HEK293 (cell line): Measurements from ENCODE around the gene RASD1.

Experiments
- CTCF ChIA-PET: fragments of 350-600 bp; formaldehyde crosslinking; extraction: SDS; loops from one replicate; lab custom pipeline; 2021; ENCODE audit warnings: antibody characterized with exemption; lab: Yijun Ruan, JAX
- POLR2A ChIA-PET: fragments of 300-600 bp; formaldehyde crosslinking; extraction: SDS; loops from one replicate; lab custom pipeline; 2020; ENCODE audit warnings: antibody characterized with exemption, inconsistent platforms; lab: Yijun Ruan, JAX
- H3K27ac ChIP-seq: fragments of 200-500 bp; sonication (Bioruptor generic); 2 replicates; pipeline ENCODE4 v1.5.1; 2014; ENCODE audit warnings: low read depth, low read length, control low read depth, inconsistent platforms; ENCODE audit errors: extremely low read depth
- H3K36me3 ChIP-seq, 2 experiments: fragments of 200-500 bp in 1 of 2; sonication (Bioruptor generic) in 1 of 2; 1 replicate in 1 of 2; 2 replicates in 1 of 2; pipeline ENCODE4 v1.5.1; 2014 to 2017; ENCODE audit warnings: inconsistent platforms in 2 of 2, low read length in 2 of 2; ENCODE audit not compliant: control insufficient read depth in 2 of 2, insufficient read depth in 1 of 2
- H3K4me1 ChIP-seq: fragments of 200-500 bp; sonication (Bioruptor generic); 2 replicates; pipeline ENCODE4 v1.5.1; 2014; ENCODE audit warnings: mild to moderate bottlenecking, low read length, inconsistent platforms; ENCODE audit not compliant: control insufficient read depth, insufficient read depth
- H3K4me3 ChIP-seq: 2 replicates; pipeline ENCODE4 v1.5.1; 2011; ENCODE audit warnings: low read depth, mild to moderate bottlenecking, control low read depth, low read length, moderate library complexity
- H3K9me3 ChIP-seq: fragments of 200-500 bp; sonication (Bioruptor generic); 2 replicates; pipeline ENCODE4 v1.5.1; 2014; ENCODE audit warnings: low read depth, low read length, inconsistent platforms; ENCODE audit not compliant: control insufficient read depth, insufficient read depth
- OSR2 ChIP-seq: fragments of 450-650 bp; formaldehyde crosslinking; IDR thresholded peaks from 2 replicates; pipeline ENCODE4 v1.5.1; 2016; ENCODE audit warnings: missing biosample characterization, missing genetic modification characterization
- SCRT2 ChIP-seq: fragments of 450-650 bp; formaldehyde crosslinking; IDR thresholded peaks from 2 replicates; pipeline ENCODE4 v1.5.1; 2016; ENCODE audit warnings: missing biosample characterization, missing genetic modification characterization
- TSHZ1 ChIP-seq: fragments of 450-650 bp; formaldehyde crosslinking; IDR thresholded peaks from 2 replicates; pipeline ENCODE4 v1.5.1; 2016; ENCODE audit warnings: missing biosample characterization, missing genetic modification characterization, borderline replicate concordance
- ZBTB20 ChIP-seq: fragments of 450-650 bp; formaldehyde crosslinking; IDR thresholded peaks from 2 replicates; pipeline ENCODE4 v1.5.1; 2016; ENCODE audit warnings: missing biosample characterization, missing genetic modification characterization
- ZIC2 ChIP-seq: fragments of 450-650 bp; formaldehyde crosslinking; IDR thresholded peaks from 2 replicates; pipeline ENCODE4 v1.5.1; 2016; ENCODE audit warnings: missing biosample characterization, missing genetic modification characterization
- ZNF184 ChIP-seq: fragments of 450-650 bp; IDR thresholded peaks from 2 replicates; pipeline ENCODE4 v1.5.1; 2018; ENCODE audit warnings: missing biosample characterization, mild to moderate bottlenecking, missing genetic modification characterization
- ZNF521 ChIP-seq: fragments of 450-650 bp; formaldehyde crosslinking; IDR thresholded peaks from 2 replicates; pipeline ENCODE4 v1.5.1; 2017; ENCODE audit warnings: missing biosample characterization, mild to moderate bottlenecking, missing genetic modification characterization
- ZNF555 ChIP-seq: fragments of 450-650 bp; formaldehyde crosslinking; conservative IDR thresholded peaks from 2 replicates; pipeline ENCODE4 v1.5.1; 2017; ENCODE audit warnings: missing biosample characterization, mild to moderate bottlenecking, missing genetic modification characterization, inconsistent platforms
- ZNF776 ChIP-seq: fragments of 450-650 bp; formaldehyde crosslinking; IDR thresholded peaks from 2 replicates; pipeline ENCODE4 v1.5.0; 2017; ENCODE audit warnings: missing biosample characterization, missing genetic modification characterization, borderline replicate concordance
- ZNF837 ChIP-seq: fragments of 450-650 bp; formaldehyde crosslinking; IDR thresholded peaks from 2 replicates; pipeline ENCODE4 v1.5.1; 2016; ENCODE audit warnings: missing biosample characterization, missing genetic modification characterization
- ZSCAN18 ChIP-seq: fragments of 450-650 bp; formaldehyde crosslinking; IDR thresholded peaks from 2 replicates; pipeline ENCODE4 v1.5.1; 2016; ENCODE audit warnings: missing biosample characterization, missing genetic modification characterization
- TF ChIP-seq, protein P1 (sequence below): fragments of 450-650 bp; formaldehyde crosslinking; IDR thresholded peaks from 2 replicates; pipeline ENCODE4 v1.5.1; 2016; ENCODE audit warnings: missing biosample characterization, missing genetic modification characterization

Gene RASD1

GRCh38 chr17:17511881-17512858 is 16.0 kb upstream of the RASD1 start:
- Histone ChIP-seq H3K9me3 (no peaks in the 10 kb centered on the region), H3K36me3 (no peaks in the 10 kb centered on the region), H3K27ac (no peak overlapping the region), H3K4me1 (no peaks in the 10 kb centered on the region), H3K4me3 (no peak overlapping the region)
- ChIA-PET POLR2A (interaction anchor here (0.6 to 1.6 kb wide), 3 partner anchors 16 to 379 kb away, joined by 5 to 13 read pairs (median 5); partner anchors contain the start of genes PEMT and RASD1), CTCF (interaction anchor here (0.6 to 4.8 kb wide), 6 partner anchors 11 to 238 kb away, joined by 3 to 19 read pairs (median 4); partner anchors contain the start of gene RASD1)
- peak; percentile 59 for TF ChIP-seq ZIC2 (tag by site-specific recombination)
- no peak for TF ChIP-seq ZSCAN18 (tag by site-specific recombination)
- TF ChIP-seq OSR2: 0 out of 2 replicates have a peak, but pooled peaks have one; percentile 26
- TF ChIP-seq SCRT2 (tag by site-specific recombination): peak; percentile 32; the same call in 1 of the 2 replicates

GRCh38 chr17:17511293-17511741 is 15.1 kb upstream of the RASD1 start:
- CTCF ChIA-PET: interaction anchor here (0.6 to 4.8 kb wide), 4 partner anchors 12 to 156 kb away, joined by 3 to 19 read pairs (median 5); partner anchors contain the start of gene RASD1
- Histone ChIP-seq H3K4me3 (no peak overlapping the region), H3K9me3 (no peaks in the 10 kb centered on the region), H3K36me3 (no peaks in the 10 kb centered on the region), H3K27ac (no peak overlapping the region), H3K4me1 (no peaks in the 10 kb centered on the region)
- POLR2A ChIA-PET: interaction anchor here (0.6 to 2.8 kb wide), 2 partner anchors 15 to 379 kb away, joined by 5 to 13 read pairs; partner anchors contain the start of gene RASD1
- TF ChIP-seq ZNF521 (tag by site-specific recombination) (no peak), TSHZ1 (tag by site-specific recombination) (no peak), ZNF184 (tag by site-specific recombination) (no peak), ZNF555 (tag by site-specific recombination) (no peak), ZBTB20 (tag by site-specific recombination) (no peak), ZNF776 (no peak), ZNF837 (no peak)
- TF ChIP-seq, protein P1, sequence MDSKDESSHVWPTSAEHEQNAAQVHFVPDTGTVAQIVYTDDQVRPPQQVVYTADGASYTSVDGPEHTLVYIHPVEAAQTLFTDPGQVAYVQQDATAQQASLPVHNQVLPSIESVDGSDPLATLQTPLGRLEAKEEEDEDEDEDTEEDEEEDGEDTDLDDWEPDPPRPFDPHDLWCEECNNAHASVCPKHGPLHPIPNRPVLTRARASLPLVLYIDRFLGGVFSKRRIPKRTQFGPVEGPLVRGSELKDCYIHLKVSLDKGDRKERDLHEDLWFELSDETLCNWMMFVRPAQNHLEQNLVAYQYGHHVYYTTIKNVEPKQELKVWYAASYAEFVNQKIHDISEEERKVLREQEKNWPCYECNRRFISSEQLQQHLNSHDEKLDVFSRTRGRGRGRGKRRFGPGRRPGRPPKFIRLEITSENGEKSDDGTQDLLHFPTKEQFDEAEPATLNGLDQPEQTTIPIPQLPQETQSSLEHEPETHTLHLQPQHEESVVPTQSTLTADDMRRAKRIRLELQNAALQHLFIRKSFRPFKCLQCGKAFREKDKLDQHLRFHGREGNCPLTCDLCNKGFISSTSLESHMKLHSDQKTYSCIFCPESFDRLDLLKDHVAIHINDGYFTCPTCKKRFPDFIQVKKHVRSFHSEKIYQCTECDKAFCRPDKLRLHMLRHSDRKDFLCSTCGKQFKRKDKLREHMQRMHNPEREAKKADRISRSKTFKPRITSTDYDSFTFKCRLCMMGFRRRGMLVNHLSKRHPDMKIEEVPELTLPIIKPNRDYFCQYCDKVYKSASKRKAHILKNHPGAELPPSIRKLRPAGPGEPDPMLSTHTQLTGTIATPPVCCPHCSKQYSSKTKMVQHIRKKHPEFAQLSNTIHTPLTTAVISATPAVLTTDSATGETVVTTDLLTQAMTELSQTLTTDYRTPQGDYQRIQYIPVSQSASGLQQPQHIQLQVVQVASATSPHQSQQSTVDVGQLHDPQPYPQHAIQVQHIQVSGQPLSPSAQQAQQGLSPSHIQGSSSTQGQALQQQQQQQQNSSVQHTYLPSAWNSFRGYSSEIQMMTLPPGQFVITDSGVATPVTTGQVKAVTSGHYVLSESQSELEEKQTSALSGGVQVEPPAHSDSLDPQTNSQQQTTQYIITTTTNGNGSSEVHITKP (tag by site-specific recombination): no peak
